ENCODE results near the gene CNKSR3.

Gene CNKSR3

DNA sequence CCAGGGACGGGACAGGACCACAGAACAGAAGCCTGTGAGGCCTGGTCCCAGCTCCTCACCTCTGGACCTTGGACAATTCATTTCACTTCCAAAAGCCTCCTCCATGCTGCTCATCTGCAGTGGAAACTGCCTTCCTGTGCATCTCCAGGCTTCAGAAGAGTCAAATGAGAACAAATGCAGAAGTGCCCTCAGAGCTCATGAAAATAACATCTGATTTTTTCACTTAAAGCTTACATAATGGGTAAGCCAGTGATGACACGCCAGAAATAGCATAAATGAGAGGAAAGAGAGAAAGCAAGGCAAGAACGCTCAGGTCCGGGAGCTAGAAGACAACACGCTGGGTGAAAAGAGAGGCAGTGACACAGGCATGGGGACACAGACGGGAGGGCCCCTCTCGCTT lies 7.9 kb downstream of the CNKSR3 start:
- no peak for DNase-seq (ENCODE audit: low read depth)

DNA sequence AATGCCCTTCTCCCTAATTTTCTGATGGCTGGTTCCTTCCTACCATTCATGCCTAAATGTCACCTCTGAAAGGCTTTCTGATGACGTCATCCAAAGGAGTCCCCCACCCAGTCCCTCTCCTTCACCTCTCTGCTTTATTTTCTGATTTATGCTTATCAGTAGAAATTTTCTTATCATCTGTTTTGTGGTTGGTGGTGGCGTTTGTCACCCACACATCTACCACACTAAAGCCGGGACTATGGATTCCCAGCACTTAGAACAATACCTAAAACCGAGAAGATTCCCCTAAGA lies 9.0 kb downstream of the CNKSR3 start:
- DNase-seq (ENCODE audit: low read depth), result no peak

DNA sequence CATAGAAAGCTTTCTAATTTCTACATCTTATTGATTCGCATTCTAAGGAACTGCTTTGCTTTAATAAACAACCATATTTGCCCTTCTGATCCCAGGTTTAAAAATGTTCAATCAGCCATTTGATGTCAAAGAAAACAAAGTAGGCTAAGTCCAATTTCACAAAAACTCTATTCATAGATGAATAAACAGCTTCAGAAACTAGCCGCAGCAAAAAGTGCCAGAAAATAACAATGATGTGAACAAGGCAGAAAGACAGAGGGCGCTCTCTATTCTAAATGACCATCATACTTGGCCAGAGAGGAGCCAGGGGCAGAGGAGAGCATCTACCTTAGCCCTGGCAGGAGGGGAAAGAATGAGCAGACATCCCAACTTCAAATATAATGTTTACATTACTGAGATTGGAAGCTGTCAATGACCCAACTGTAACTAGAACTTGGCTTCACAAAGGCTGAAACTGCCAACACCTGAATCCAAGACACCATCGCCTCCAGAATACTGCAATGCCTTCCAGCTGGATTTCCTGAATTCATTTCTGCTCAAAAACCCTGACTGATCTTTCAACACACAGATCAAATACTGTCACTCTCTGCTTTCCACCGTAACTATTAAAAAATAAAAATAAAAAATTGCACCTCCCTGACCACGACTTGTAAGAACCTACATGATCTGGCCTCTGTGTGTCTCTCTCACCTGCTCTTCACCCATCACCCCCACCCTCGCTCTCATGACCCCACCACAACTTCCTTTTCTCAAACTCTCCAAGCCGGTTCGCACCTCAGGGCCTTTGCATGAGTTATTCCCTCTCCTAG lies 9.5 kb downstream of the CNKSR3 start:
- DNase-seq (ENCODE audit: low read depth), result no peak

DNA sequence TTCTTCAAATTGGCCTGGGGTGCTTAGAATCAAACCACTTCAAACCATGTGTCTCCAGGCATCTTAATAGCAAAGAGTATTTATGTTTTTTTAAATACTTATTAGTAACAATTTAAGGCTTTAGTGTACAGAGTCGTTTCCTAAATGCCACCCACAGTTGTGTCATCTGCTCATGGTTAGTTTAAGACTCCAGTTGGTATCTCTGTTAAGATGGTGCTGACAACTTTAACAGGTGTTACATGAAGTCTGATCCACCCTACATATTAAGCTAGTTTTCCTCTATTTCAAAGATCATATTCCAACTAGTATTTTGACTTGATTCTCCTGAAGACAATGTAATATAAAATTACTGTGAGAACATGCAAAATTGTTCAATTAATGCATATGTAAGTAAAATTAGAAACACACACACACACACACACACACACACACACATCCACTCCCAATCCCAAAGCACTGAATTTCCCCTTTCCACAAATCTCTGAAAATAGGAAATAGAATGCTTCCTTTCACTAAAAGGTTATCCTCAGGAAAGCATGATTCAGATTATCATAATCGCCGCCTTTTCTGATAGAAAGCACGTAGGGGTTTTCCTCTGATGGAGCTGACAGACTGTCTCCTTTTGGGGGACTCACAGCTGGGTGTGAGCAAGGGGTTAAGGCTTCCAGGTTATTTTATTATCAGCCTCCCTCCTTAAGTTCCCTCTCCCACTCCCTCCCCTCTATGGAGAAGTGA lies 10.5 kb downstream of the CNKSR3 start:
- no peak for DNase-seq (ENCODE audit: low read depth)

DNA sequence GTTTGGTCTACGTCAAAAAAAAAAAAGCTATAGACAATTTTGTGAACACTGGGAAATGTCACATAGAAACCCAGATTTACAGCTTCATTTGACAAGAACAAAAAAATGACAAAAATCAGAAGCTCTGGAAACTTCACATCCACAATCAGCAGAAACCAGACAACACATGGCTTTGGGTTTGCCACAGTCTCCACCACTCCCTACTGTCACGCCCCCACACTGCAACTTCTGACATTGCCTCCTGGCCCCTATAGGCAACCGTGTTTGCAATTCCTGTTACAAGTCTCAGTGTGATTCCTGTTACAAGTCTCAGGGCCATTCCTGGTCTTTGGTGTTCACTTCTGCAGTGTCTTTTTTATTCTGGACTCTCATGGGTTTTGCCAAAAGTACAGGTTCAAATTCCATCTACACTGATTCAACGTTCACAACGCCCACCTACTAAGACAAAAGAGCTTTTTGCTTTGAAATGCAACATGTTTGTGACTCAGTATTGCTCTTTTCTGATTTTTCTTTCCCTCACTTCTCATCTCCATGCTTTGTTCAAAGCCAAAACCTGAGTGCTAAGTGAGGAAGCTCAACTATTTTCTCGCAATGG lies 12.0 kb downstream of the CNKSR3 start:
- no peak for DNase-seq (ENCODE audit: low read depth)

DNA sequence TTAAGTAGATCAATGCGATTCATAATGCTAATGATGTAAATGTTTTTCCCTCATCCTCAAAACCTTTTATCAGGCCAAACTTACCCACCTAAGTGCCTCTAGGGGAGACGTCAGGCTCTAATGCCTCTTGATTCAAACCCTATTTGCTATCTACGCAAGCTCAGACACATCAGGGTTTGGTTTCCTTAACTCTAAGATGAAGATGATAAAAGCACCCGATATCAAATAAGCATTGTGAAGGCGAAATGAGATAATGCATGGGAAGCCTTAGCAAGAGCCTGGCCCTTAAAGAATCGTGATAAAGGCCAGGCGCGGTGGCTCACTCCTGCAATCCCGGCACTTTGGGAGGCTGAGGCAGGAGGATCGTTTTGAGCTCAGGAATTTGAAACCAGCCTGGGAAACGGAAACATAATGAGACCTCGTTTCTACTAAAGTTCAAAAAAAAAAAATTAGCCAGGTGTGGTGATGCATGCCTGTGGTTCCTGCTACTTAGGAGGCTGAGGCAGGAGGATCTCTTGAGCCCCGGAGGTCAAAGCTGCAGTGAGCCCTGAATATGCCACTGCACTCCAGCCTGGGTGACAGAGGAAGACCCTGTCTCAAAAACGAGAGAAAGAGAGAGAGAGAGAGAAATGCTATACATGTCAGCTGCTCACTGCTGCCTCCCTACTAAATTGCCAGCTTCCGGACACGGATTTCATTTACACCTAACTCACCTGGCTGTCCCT lies 13.5 kb downstream of the CNKSR3 start:
- no peak for DNase-seq (ENCODE audit: low read depth)

DNA sequence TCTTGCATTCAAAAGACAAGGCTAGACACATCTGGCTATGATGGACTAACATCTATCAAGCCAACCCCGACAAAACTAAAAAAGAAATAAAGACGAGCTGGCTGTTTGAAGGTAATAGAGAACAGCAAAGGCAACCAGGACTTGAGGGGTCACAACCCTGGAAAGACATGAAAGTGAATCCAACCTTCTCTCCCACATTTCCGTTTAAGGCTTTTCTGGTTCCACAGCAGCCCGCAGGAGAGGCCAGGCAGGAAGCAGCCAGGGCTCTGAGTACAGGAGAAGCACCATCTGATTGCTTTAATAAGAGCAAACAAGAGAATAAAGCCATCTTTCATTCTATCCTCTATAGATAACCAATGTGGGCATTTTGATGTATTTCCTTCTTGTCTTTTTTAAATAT lies 14.3 kb downstream of the CNKSR3 start:
- DNase-seq (ENCODE audit: low read depth), result no peak

DNA sequence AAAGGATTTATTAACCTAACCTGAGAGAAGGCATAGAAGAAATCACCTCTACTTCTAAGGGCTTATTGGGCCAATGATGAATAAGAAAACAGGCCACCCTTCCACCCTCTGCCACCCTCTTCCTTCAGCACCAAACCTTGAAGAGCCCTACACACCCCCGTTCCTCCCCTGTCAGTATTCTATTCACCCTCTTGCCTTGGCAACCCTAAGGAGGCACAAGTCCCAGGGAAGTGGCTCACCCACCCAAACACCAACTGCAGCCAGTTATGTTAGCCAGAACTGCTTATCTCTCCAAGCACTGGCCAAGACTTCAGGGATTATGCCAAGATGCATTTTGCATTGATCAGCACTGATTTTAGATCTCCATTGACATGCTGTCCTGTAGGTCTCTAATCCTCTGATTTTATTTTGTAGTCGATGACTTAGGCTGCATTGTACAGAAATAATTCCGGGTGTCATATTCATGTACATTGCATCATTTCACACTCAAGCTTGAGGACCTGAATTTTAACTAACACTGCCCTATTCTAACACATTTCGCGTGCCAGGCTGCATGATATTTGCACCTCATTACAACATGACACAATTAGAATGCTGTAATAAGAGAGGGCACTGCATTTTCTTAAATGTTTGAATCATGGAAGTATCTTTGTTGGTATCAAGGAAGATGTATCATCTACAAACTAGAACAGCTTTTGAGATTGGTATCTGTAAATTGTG lies 15.7 kb downstream of the CNKSR3 start:
- no peak for DNase-seq (ENCODE audit: low read depth)

DNA sequence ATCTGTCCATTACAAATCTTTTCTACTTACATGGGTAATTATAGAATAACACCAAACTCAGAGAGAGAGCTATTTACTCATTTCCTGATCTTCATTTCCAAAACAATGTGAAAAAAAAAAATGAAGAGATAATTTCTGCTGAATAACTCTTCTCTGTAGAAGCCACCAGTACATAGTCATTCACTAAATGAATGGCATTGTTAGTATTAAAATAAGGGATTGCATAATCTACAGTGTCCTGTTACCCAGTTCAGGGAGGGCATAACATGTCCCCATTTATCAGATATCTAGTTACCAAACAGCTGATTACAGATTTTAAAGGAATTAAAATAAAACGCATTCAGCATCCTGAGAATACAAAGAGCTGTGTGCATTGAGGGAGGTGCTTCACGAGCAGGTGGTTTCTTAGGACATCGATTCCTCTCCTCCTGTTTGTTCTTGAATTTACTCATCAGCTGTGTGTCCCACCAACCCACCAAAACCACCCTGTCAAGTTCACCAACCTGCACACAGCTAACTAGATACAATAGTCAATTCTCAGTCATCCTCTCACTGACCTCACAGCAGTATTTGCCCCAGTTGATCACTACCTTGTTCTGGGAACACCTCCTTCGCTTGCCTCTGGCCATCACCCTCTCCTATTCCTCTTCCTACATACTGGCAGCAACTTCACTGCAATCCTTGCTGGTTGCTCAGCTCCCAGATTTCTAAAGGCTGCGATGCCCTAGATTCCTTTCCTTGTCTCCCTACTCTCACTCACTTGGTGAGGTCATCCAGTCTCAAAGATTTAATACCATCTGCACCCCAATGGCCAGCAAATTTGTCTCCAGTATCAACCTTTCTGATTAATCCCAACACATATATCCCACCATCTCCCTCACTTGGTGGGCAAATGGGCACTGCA lies 18.7 kb downstream of the CNKSR3 start:
- DNase-seq (ENCODE audit: low read depth), result no peak

DNA sequence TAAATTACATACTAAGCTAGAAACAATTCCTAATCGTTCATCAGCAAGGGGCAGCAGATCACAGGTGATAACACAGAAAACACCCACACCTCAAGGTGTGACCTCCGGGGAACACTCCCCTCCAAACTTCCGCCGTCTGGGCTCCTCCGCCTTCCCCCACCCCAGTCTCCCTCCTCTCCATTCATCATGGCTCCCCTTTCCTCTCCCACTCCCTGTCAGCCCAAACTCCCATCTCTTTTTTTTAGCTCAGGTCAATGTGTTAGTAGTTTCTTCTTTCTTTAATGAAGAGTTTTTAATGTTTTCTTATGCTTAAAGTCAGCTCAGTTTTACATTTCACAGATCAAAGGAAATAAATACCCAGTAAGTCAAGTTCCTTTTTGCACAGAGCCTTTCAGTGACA lies 20.7 kb downstream of the CNKSR3 start:
- no peak for DNase-seq (ENCODE audit: low read depth)

DNA sequence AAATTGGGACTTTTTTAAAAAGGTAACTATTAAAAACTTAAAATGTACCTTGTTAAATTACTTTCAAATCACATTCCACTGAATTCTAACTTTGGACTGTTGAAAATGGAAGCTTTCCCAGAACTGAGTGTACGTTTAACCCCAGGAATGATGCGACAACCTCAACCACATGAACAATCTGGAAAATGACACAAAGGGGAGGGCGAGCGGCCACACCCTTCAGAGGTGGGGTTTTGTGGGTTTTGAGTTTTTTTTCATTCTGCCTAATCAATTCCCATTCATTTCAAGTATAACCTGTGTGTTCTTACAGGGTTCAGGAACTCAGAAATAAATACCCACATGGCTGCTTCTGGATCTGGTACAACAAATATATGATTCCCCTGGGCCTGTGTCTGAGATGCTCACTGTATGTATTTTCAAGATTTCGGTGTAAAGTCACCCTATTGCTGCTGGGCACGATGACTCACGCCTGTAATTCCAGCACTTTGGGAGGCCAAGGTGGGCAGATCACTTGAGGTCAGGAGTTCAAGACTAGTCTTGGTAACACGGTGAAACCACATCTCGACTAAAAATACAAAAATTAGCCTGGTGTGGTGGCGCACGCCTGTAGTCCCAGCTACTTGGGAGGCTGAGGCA lies 21.6 kb downstream of the CNKSR3 start:
- DNase-seq (ENCODE audit: low read depth), result peak; percentile 44

DNA sequence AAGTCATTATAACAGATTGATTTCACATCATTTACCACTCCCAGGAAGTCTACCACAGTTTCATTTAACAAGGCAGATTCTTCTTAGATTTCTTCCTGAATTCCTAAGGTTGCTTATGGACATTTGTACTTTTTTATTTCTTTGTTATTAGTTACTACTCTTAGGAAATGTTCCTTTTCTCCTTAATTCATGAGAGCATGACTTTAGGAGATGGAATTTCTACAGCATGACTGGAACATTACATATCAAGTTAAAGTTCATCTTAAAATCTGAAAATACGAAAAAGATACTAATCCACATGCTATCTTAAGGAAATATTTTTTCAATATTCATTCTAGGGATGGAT lies 22.3 kb downstream of the CNKSR3 start:
- DNase-seq (ENCODE audit: low read depth), result peak; percentile 34

DNA sequence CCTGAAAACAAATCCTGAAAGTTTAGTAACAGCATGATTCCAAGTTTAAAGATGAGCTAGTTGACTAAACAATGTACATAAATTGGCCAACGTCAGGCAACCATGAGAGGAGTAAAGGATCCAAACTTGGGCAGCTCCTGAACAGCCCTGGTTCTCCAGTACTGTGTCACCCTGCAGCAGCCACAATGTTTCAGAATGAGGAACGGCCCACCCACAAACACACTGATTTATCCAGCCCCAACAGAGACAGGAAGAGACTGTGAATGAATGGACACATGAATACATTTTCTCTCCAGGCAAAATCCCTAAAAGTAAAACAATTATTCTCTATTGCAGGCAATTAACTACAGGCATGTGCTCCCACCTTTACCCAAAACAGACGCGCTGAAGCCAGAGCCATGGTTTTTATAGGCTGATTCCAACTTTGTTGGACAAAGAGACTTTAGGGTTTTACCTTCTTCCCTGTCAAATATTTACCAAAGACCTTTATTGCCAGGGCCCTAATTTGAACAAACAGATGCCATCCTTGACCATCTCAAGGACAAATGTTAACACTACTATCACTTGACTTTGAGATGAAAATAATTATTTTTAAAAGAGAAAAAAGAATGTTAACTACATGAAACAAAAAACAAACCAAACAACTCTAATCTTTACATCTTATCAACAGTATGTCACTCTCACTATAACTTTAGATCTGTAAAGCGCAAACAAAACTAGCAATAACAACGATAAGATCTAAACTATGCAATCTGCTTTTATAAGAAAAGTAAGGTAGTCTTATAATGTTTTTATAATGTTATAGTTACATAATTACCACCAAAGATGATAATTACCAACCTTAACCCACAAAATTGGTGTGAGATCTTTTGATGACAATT lies 22.9 kb downstream of the CNKSR3 start:
- no peak for DNase-seq (ENCODE audit: low read depth)

DNA sequence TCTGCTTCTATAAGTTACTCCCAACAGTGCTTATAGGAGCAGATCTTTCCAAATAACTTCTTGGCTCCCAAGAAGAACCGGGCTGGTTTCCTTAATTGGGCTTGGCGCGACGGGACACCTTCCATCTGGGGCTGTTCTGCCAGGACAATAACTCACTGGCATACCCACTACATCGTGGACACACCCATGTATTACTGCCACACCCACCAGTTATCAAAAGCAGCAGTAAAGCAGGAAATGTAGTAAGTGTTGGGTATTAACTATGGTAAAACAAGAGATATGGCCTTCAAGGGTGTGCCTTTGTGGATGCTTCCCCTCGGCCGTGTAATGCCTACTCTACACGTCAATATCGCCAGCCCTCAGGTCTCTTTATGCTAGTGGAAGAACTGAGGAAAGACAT lies 24.7 kb downstream of the CNKSR3 start:
- DNase-seq (ENCODE audit: low read depth), result no peak

DNA sequence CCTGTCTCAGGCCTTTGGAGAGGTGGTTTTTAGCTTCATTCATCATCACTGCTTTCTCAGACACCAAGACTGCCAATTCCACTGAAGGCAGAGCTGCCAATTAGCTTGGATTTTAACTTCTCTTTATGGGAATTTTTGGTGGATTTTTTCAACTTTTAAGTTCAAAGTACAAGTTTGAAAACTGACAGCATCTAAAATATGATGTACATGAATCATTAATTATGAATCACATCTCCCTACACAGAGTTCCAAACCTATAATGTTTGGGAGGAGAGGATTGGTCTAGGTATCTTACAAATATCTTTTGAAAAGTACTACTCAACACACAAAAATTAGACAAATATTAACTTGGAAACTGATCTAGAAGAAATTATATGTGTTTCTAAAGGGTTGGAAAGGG lies 25.5 kb downstream of the CNKSR3 start:
- DNase-seq (ENCODE audit: low read depth), result no peak

DNA sequence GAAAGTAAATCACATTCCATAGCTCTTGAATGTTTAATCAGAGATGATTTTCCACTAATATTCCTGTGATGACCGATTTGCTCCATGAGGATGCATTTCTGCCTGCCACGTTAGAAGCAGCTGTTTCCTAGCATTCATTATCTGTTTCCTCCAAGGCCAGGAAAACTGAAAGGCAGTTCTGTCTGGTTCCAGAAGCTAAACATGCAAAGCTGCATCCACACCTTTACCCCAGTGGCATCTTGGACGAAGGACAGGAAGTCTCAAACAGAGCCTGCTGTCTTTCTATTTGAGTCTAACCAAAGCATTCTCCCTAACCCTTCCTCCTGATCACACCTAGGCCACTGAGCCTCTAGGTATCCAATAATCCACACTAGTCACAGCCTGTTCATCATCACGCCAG lies 27.6 kb downstream of the CNKSR3 start:
- DNase-seq (ENCODE audit: low read depth), result no peak

DNA sequence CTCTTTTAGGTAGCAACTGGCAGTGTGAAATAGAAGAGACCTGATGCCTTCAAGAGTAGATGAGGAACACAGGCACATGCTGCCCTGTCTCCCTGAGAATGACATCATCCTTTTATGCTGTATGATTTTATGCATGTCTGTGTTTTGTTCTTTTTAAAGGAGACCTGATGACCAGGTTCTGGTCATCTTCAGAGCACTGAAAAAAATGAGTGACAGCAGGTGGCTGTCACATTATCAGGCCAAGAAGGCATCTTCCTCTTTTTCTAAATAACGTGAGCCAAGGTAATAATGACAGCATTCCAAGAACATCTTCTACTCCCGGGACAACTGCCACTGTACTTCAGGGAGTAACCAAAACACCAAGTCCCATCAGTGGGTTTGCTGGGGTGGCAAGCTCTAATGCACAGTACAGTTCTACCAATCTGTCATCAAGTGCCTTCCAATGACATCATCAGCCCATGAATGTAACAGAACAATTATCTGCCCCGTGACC lies 28.9 kb downstream of the CNKSR3 start:
- DNase-seq (ENCODE audit: low read depth), result no peak

DNA sequence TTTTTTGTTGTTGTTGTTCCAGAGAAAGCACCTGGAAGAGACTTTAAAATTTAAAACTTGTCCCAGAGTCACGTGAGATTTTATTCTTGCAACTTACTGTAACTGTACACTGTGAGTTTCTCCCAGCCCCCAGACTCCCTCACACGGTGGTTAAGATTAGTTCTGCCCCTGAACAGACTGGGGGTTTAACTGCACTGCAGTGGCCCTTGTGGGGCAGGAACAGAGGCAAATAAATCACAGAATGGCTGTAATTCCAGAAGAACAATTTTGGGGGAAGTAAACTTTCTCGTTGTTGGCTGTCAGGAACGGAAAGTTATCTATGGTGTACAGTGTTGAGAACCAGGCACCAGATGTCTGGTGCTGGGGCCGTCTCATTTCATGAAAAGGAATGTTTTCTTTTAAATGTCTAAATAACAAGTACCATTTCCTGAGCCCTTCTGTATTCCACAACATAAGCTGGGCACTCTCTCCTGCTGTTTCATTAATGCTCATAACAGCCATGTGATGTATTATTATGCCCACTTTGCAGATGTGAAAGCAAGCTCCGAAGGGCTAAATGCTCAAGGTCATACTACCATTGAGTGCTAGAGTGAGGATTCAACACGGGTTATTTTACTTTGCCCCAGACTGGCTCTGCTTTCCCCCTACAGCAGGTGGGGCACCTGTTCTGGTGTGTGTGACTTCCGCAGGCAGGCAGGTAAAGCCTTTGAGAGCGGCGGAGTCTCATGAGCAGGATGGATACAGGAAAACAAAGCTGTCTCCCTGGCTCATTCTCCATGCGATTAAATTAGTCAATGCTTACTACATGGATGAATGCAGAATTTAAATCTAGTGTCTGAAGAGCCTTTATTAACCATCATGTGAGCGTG lies 30.5 kb downstream of the CNKSR3 start:
- DNase-seq (ENCODE audit: low read depth), result peak; percentile 11
